HCT116 (cell line): Measurements from ENCODE around the gene OSBPL10.

Source experiments
- EZH2phosphoT487 ChIP-seq: fragments of 200-600 bp; IDR thresholded peaks from 2 replicates; pipeline ENCODE4 v1.6.1; 2018; ENCODE audit warnings: antibody characterized with exemption, borderline replicate concordance
- SRF ChIP-seq: IDR thresholded peaks from 2 replicates; pipeline ENCODE4 v1.6.1; 2012; ENCODE audit warnings: low read depth
- ZFX ChIP-seq: fragments of 450-650 bp; IDR thresholded peaks from 2 replicates; pipeline ENCODE4 v1.6.1; 2017
- TF ChIP-seq, protein P1 (sequence below): IDR thresholded peaks from 2 replicates; pipeline ENCODE4 v1.6.1; 2012; ENCODE audit warnings: low read depth
- TF ChIP-seq, protein P2 (sequence below), 3 experiments: fragments of 200-600 bp in 1 of 3; sonication (generic) in 1 of 3; IDR thresholded peaks in 2 of 3; conservative IDR thresholded peaks in 1 of 3; 2 replicates each; pipeline ENCODE4 v1.5.1; 2012 to 2017; ENCODE audit warnings: low read depth in 2 of 3, low read length in 2 of 3, antibody characterized with exemption in 1 of 3, borderline replicate concordance in 1 of 3, control low read depth in 1 of 3, mild to moderate bottlenecking in 1 of 3, mixed read lengths in 1 of 3, mixed run types in 1 of 3, moderate library complexity in 1 of 3; ENCODE audit not compliant: insufficient read depth in 1 of 3
- TF ChIP-seq, protein P3 (sequence below): IDR thresholded peaks from 2 replicates; pipeline ENCODE4 v1.6.1; 2012

DNA sequence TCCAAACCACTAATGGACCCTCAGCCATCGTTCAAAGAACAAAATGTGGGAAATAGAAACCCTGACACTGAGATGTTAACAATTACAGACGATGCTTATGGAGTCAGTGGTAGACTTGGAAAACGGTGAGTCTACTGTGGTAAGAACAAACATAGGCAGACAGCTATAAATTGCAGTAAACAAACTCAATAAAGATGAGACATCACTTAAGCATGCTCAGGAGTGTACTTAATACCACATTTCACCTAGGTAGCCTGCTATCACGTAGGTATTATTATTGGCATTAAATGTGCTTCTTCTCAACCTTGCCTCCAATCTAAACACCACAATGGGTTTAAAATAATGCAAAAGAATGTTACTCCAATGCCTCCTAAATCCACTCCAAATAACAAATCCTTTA, 2.5 kb downstream of the OSBPL10 start:
- TF ChIP-seq EZH2phosphoT487: no peak
- TF ChIP-seq, protein P1, sequence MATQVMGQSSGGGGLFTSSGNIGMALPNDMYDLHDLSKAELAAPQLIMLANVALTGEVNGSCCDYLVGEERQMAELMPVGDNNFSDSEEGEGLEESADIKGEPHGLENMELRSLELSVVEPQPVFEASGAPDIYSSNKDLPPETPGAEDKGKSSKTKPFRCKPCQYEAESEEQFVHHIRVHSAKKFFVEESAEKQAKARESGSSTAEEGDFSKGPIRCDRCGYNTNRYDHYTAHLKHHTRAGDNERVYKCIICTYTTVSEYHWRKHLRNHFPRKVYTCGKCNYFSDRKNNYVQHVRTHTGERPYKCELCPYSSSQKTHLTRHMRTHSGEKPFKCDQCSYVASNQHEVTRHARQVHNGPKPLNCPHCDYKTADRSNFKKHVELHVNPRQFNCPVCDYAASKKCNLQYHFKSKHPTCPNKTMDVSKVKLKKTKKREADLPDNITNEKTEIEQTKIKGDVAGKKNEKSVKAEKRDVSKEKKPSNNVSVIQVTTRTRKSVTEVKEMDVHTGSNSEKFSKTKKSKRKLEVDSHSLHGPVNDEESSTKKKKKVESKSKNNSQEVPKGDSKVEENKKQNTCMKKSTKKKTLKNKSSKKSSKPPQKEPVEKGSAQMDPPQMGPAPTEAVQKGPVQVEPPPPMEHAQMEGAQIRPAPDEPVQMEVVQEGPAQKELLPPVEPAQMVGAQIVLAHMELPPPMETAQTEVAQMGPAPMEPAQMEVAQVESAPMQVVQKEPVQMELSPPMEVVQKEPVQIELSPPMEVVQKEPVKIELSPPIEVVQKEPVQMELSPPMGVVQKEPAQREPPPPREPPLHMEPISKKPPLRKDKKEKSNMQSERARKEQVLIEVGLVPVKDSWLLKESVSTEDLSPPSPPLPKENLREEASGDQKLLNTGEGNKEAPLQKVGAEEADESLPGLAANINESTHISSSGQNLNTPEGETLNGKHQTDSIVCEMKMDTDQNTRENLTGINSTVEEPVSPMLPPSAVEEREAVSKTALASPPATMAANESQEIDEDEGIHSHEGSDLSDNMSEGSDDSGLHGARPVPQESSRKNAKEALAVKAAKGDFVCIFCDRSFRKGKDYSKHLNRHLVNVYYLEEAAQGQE: no peak
- TF ChIP-seq, protein P2, sequence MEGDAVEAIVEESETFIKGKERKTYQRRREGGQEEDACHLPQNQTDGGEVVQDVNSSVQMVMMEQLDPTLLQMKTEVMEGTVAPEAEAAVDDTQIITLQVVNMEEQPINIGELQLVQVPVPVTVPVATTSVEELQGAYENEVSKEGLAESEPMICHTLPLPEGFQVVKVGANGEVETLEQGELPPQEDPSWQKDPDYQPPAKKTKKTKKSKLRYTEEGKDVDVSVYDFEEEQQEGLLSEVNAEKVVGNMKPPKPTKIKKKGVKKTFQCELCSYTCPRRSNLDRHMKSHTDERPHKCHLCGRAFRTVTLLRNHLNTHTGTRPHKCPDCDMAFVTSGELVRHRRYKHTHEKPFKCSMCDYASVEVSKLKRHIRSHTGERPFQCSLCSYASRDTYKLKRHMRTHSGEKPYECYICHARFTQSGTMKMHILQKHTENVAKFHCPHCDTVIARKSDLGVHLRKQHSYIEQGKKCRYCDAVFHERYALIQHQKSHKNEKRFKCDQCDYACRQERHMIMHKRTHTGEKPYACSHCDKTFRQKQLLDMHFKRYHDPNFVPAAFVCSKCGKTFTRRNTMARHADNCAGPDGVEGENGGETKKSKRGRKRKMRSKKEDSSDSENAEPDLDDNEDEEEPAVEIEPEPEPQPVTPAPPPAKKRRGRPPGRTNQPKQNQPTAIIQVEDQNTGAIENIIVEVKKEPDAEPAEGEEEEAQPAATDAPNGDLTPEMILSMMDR (IDR thresholded peaks at IDR 0.05 in 2 of 3, conservative IDR thresholded peaks at IDR 0.05 in 1 of 3; ENCODE audit: borderline replicate concordance in 1 of 3, insufficient read depth in 1 of 3, low read depth in 2 of 3, low read length in 2 of 3): no peak
- TF ChIP-seq, protein P3, sequence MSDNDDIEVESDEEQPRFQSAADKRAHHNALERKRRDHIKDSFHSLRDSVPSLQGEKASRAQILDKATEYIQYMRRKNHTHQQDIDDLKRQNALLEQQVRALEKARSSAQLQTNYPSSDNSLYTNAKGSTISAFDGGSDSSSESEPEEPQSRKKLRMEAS: no peak
- no peak for TF ChIP-seq SRF
- TF ChIP-seq ZFX: no peak
